Right lobe of liver (tissue), 6 donors: ENCODE data around the gene CD4. TPM values are rescaled to one million over a fixed set of nuclear protein-coding genes. Genes with fewer than 3 reads are reported as not detected.
A peak's percentile ranks its signal among the peaks of the same experiment; 100 is the strongest.

Experiments used
- ATAC-seq, 4 donors: fragments of 200-7000 bp; cut with Tn5 transposase; one replicate each; pipeline ENCODE4 v1.9.1; 2020; ENCODE audit warnings: mild to moderate bottlenecking in 4 of 4, moderate library complexity in 4 of 4
- DNase-seq, 3 donors: peaks; one replicate each; pipeline ENCODE4 v3.0.0-alpha.2; 2020
- H3K27ac ChIP-seq, 3 donors: fragments of 200-600 bp; one replicate each; pipeline ENCODE4 v1.8.0; 2022
- H3K27me3 ChIP-seq, 2 donors: fragments of 200-600 bp; one replicate each; pipeline ENCODE4 v1.8.0; 2022
- H3K36me3 ChIP-seq, 4 donors: fragments of 200-600 bp; sonication (generic) in 1 of 4; one replicate each; pipeline versions ENCODE4 v1.5.1 to v1.8.0; 2017 to 2022; ENCODE audit warnings: control low read depth in 1 of 4
- H3K4me1 ChIP-seq, 4 donors: fragments of 200-600 bp; sonication (generic) in 1 of 4; one replicate each; pipeline versions ENCODE4 v1.5.1 to v1.8.0; 2017 to 2022; ENCODE audit warnings: control low read depth in 1 of 4
- H3K4me3 ChIP-seq, 3 donors: fragments of 200-600 bp; one replicate each; pipeline ENCODE4 v1.8.0; 2022
- H3K9me3 ChIP-seq, 4 donors: fragments of 200-600 bp; sonication (generic) in 1 of 4; one replicate each; pipeline versions ENCODE4 v1.5.1 to v1.8.0; 2017 to 2022; ENCODE audit warnings: control low read depth in 1 of 4
- CTCF ChIP-seq, 4 donors: fragments of 200-600 bp in 3 of 4; fragments of 450-650 bp in 1 of 4; IDR thresholded peaks; one replicate each; pipeline versions ENCODE4 v1.5.1 to v1.8.0; 2016 to 2022; ENCODE audit warnings: antibody characterized with exemption in 4 of 4, mild to moderate bottlenecking in 2 of 4
- POLR2A ChIP-seq: fragments of 450-650 bp; IDR thresholded peaks from one replicate; pipeline ENCODE4 v1.6.1; 2017; ENCODE audit warnings: antibody characterized with exemption, mild to moderate bottlenecking
- WGBS: methylation state at CpG from one replicate; pipeline ENCODE4 v1.1.6; 2018; ENCODE audit warnings: low coverage, low lambda C conversion rate; ENCODE audit not compliant: insufficient coverage; ENCODE audit errors: missing lambda C conversion rate; 5-methylcytosine and 5-hydroxymethylcytosine counted together
- intact Hi-C, 2 donors: fragments of 100-400 bp; cut with DNase I; formaldehyde crosslinking; loops; one replicate each; pipeline versions ENCODE4 v1.11.2 to v1.14.1; 2022
- total RNA-seq, 6 experiments: library from RNA; depleted of rRNA in 2 of 6; stranded (reverse); fragments of >200 nt in 2 of 6; fragmentation: NEBNext Ultra II Directional in 3 of 6; extraction: Animal tissue kit (Norgen Biotek cat#: 25700) in 3 of 6; gene quantifications; one replicate each; pipeline versions ENCODE4 v1.1.0 to v1.2.4, GENCODE V29; 2016 to 2023
- donor health status: DM: no; HTN: yes; CAD: no.
- donor health status: DM: no; HTN: no; CAD: no.
- donor health status: DM: no; HTN: no; CAD: no.
- donor health status: DM: no; HTN: yes; CAD: no.
- donor health status: DM: no; HTN: yes; CAD: no.

Gene CD4
- total RNA-seq, 6 experiments from 2014 or later: 10.0 to 41.6 (median 28.1) TPM

DNA sequence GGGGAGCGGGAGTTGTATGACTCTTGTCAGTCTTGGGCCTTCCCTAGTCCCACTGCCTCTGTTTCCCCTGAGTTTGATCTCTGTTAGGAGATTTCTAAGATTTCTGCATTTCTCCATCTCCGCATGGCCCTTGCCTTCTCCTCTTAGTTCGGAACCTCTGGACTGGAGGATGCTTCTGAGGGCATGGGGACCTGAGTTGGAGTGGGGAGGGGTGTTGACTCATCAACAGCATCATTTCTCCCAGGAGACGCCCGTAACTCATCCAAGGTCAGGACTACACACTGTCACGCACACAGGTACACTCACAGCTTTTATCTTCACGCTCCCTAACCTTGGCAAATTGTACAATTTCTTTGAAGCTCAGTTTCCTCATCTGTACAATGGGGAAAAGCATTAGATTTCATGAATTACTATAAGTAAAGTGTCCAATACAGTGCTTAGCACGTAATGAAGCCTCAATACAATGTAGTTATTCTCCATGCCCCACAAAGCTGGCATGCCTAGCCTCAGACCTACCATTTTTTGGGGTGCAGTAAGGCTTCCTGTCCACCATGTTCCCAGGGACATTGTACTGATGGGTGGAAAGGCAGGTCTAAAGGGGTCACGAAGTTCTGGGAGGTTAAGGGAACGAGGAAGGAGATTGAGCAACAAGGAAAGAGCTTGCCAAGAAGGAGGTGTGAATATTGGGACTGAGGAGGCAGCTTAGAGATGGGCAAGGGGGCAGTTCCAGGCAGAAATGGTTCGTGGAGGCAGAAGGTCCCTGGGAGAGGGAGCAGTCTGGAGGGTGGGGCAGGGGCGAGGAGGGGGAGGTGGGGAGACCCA, 17.6 kb upstream of the CD4 start:
- no peaks in the 10 kb centered on the region for H3K27me3 ChIP-seq
- WGBS: 31% methylated on average over 9 of the region's 12 CpGs
- peaks cover 0 to 17% (median 5%) of the 10 kb centered on the region in 4 donors for H3K36me3 ChIP-seq
- TF ChIP-seq POLR2A (no peak), CTCF (IDR thresholded peaks at IDR 0.05) (no peak)
- DNase-seq (no peak), ATAC-seq (no peak)
- peak overlapping the region in 1 of 3 donors; percentile 13 for H3K27ac ChIP-seq
- intact Hi-C loops: no loop called here
- no peak overlapping the region for H3K4me3 ChIP-seq
- peaks cover 0 to 62% (median 11%) of the 10 kb centered on the region in 4 donors for H3K4me1 ChIP-seq
- no peaks in the 10 kb centered on the region for H3K9me3 ChIP-seq

DNA sequence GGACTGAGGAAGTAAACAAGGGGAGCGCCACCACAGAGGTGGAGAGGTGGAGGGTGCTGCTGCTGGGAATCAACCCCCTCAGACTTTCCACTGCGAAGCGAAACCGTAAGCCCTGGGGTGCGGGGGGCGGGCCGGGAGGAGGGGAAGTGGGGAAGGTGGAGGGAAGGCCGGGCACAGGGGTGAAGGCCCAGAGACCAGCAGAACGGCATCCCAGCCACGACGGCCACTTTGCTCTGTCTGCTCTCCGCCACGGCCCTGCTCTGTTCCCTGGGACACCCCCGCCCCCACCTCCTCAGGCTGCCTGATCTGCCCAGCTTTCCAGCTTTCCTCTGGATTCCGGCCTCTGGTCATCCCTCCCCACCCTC, 17.0 kb upstream of the CD4 start, which contains the start of gene LAG3:
Gene LAG3, plus strand, starts transcription at position 190 of the 365 bp plus-strand sequence. CDS start 333 bp downstream, outside the sequence.
- TF ChIP-seq POLR2A (no peak), CTCF (IDR thresholded peaks at IDR 0.05) (no peak)
- Histone ChIP-seq H3K27ac (peak within 1 kb of the TSS in 1 of 3 donors; percentile 13), H3K36me3 (peaks cover 0 to 17% (median 5%) of the 10 kb centered on the region in 4 donors), H3K27me3 (no peaks in the 10 kb centered on the region), H3K9me3 (no peaks in the 10 kb centered on the region), H3K4me1 (peaks cover 0 to 68% (median 14%) of the 10 kb centered on the region in 4 donors), H3K4me3 (no peak within 1 kb of the TSS)
- WGBS: 17% methylated on average over 3 of the region's 15 CpGs
- ATAC-seq: peak; percentile 1 to 6 (median 4)
- DNase-seq: peak in 1 of 3 donors; percentile 59
- intact Hi-C loops: no loop called here

- intact Hi-C loops: no loop called here
- no peak overlapping the region for H3K27ac ChIP-seq
- H3K36me3 ChIP-seq: peaks cover 0 to 17% (median 5%) of the 10 kb centered on the region in 4 donors
- no peak overlapping the region for H3K4me3 ChIP-seq
- H3K4me1 ChIP-seq: peaks cover 0 to 74% (median 17%) of the 10 kb centered on the region in 4 donors
- DNase-seq: no peak
- H3K9me3 ChIP-seq: no peaks in the 10 kb centered on the region
- H3K27me3 ChIP-seq: no peaks in the 10 kb centered on the region
- no peak for TF ChIP-seq CTCF (IDR thresholded peaks at IDR 0.05)
- no peak for TF ChIP-seq POLR2A
- no peak for ATAC-seq
- 45% methylated on average over 14 of the region's 21 CpGs for WGBS
Observed at GRCh38 chr12:6772726-6773589, 16.4 kb upstream of the CD4 start.

DNA sequence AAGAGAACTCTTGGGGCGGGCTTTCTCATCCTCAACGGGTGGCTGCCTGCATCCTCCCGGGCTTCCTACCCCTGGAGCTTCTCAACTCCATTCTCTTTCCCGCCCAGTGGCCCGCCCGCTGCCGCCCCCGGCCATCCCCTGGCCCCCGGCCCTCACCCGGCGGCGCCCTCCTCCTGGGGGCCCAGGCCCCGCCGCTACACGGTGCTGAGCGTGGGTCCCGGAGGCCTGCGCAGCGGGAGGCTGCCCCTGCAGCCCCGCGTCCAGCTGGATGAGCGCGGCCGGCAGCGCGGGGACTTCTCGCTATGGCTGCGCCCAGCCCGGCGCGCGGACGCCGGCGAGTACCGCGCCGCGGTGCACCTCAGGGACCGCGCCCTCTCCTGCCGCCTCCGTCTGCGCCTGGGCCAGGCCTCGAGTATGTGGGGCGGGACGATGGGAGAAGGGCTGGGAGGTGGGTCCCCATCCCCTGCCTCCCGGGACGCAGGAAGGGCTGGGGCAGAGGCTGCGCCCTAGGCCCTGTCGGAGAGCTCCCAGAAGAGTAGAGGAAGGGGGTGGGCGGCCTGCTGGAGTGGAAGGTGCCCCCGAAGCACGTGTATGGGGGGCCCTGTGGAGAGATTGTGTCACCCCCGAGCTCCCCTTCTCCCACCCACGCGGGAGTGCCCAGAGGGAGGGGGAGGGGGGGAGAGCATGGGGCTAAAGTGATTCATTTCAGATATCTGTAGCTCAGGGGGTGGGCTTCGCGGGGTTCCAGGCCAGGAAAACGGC, 15.6 kb upstream of the CD4 start:
- ATAC-seq (no peak), DNase-seq (no peak)
- peaks cover 0 to 17% (median 5%) of the 10 kb centered on the region in 4 donors for H3K36me3 ChIP-seq
- H3K4me1 ChIP-seq: peaks cover 0 to 77% (median 18%) of the 10 kb centered on the region in 4 donors
- no peaks in the 10 kb centered on the region for H3K27me3 ChIP-seq
- 56% methylated on average over 23 of the region's 60 CpGs for WGBS
- TF ChIP-seq POLR2A (no peak), CTCF (IDR thresholded peaks at IDR 0.05) (no peak)
- no peak overlapping the region for H3K27ac ChIP-seq
- intact Hi-C loops: no loop called here
- H3K4me3 ChIP-seq: no peak overlapping the region
- H3K9me3 ChIP-seq: no peaks in the 10 kb centered on the region
